Glutamatergic neuron (in vitro differentiated cells): ENCODE results near the gene DTD1. TPM values are rescaled to one million over a fixed set of nuclear protein-coding genes. Genes with fewer than 3 reads are reported as not detected.

ENCODE experiments used
- DNase-seq: peaks from one replicate; pipeline ENCODE4 v3.0.0; 2022
- H3K27ac Mint-ChIP-seq: one replicate; pipeline ENCODE4 v1.8.0; 2020; ENCODE audit warnings: mild to moderate bottlenecking, mixed read lengths, inconsistent platforms; ENCODE audit not compliant: unreplicated experiment
- H3K27me3 Mint-ChIP-seq: one replicate; pipeline ENCODE4 v1.8.0; 2020; ENCODE audit warnings: mild to moderate bottlenecking, moderate library complexity, mixed read lengths, inconsistent platforms; ENCODE audit not compliant: unreplicated experiment
- H3K36me3 Mint-ChIP-seq: one replicate; pipeline ENCODE4 v1.8.0; 2020; ENCODE audit warnings: mild to moderate bottlenecking, mixed read lengths, inconsistent platforms; ENCODE audit not compliant: unreplicated experiment
- H3K4me1 Mint-ChIP-seq: one replicate; pipeline ENCODE4 v1.8.0; 2020; ENCODE audit warnings: mild to moderate bottlenecking, low read depth, mixed read lengths, inconsistent platforms; ENCODE audit not compliant: unreplicated experiment
- H3K4me3 Mint-ChIP-seq: one replicate; pipeline ENCODE4 v1.8.0; 2020; ENCODE audit warnings: mild to moderate bottlenecking, mixed read lengths, inconsistent platforms; ENCODE audit not compliant: unreplicated experiment
- H3K9me3 Mint-ChIP-seq: one replicate; pipeline ENCODE4 v1.8.0; 2020; ENCODE audit warnings: mild to moderate bottlenecking, moderate library complexity, mixed read lengths, inconsistent platforms; ENCODE audit not compliant: unreplicated experiment
- total RNA-seq: library from RNA; stranded (reverse); fragmentation: NEBNext Ultra II Directional; extraction: Animal tissue kit (Norgen Biotek cat#: 25700); gene quantifications from one replicate; pipeline ENCODE4 v1.2.1, GENCODE V29; 2021; ENCODE audit not compliant: unreplicated experiment
- TF ChIP-seq, protein P1 (sequence below): fragments of 200-600 bp; sonication (generic); IDR thresholded peaks from one replicate; pipeline ENCODE4 v1.5.0; 2021; ENCODE audit not compliant: partially characterized antibody, unreplicated experiment

DTD1 gene
- total RNA-seq, 1 donor from 2014 or later = 90.2 TPM

DNA sequence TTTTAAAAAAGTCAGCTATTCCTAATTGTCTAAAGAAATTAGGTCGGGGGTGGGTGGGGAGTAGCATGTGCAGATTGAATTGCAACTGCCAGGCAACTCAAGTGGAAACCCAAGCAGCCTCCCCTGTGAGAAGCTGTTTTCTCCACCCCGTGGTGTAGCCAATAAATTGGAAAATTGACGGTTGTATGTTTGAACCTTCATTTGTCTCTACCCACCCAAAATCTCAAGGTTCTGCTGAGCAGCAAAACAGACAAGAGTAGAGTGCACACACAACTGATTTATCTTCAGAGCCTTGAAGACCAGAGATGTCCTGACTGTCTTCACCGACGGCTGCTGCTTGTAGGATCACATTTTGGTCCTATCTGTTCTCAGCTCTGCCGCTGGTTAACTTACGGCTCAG, 88.5 kb downstream of the DTD1 start:
- H3K4me1 Mint-ChIP-seq = peaks cover 32% of the 10 kb centered on the region
- peaks cover 3% of the 10 kb centered on the region for H3K27me3 Mint-ChIP-seq
- TF ChIP-seq, protein P1, sequence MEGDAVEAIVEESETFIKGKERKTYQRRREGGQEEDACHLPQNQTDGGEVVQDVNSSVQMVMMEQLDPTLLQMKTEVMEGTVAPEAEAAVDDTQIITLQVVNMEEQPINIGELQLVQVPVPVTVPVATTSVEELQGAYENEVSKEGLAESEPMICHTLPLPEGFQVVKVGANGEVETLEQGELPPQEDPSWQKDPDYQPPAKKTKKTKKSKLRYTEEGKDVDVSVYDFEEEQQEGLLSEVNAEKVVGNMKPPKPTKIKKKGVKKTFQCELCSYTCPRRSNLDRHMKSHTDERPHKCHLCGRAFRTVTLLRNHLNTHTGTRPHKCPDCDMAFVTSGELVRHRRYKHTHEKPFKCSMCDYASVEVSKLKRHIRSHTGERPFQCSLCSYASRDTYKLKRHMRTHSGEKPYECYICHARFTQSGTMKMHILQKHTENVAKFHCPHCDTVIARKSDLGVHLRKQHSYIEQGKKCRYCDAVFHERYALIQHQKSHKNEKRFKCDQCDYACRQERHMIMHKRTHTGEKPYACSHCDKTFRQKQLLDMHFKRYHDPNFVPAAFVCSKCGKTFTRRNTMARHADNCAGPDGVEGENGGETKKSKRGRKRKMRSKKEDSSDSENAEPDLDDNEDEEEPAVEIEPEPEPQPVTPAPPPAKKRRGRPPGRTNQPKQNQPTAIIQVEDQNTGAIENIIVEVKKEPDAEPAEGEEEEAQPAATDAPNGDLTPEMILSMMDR = no peak
- no peak for DNase-seq
- no peaks in the 10 kb centered on the region for H3K36me3 Mint-ChIP-seq
- H3K27ac Mint-ChIP-seq = no peak overlapping the region
- H3K9me3 Mint-ChIP-seq = peaks cover 7% of the 10 kb centered on the region
- H3K4me3 Mint-ChIP-seq = no peak overlapping the region

DNA sequence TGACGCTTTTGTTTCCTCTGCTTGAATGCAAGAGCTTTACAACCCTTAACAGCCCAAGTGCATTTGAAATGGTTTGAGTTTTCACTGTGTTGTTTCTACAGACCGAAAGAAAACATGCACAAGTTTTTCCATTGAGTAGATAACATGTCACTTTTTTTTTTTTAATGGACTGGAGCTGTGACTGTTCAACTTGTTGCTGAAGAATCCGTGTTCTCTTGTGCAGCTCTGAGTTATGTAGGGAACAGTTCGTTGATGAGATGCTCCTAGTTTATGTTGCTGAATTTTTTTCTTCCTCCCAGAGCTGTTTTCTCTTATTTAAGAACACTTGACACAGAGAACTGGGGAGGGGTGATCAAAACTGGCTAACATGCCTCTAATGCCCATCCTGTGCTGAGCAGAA, 89.3 kb downstream of the DTD1 start:
- peaks cover 7% of the 10 kb centered on the region for H3K9me3 Mint-ChIP-seq
- no peak for DNase-seq
- no peak overlapping the region for H3K4me3 Mint-ChIP-seq
- TF ChIP-seq, protein P1 = no peak
- peaks cover 30% of the 10 kb centered on the region for H3K4me1 Mint-ChIP-seq
- H3K27me3 Mint-ChIP-seq = peaks cover 3% of the 10 kb centered on the region
- no peaks in the 10 kb centered on the region for H3K36me3 Mint-ChIP-seq
- no peak overlapping the region for H3K27ac Mint-ChIP-seq

DNA sequence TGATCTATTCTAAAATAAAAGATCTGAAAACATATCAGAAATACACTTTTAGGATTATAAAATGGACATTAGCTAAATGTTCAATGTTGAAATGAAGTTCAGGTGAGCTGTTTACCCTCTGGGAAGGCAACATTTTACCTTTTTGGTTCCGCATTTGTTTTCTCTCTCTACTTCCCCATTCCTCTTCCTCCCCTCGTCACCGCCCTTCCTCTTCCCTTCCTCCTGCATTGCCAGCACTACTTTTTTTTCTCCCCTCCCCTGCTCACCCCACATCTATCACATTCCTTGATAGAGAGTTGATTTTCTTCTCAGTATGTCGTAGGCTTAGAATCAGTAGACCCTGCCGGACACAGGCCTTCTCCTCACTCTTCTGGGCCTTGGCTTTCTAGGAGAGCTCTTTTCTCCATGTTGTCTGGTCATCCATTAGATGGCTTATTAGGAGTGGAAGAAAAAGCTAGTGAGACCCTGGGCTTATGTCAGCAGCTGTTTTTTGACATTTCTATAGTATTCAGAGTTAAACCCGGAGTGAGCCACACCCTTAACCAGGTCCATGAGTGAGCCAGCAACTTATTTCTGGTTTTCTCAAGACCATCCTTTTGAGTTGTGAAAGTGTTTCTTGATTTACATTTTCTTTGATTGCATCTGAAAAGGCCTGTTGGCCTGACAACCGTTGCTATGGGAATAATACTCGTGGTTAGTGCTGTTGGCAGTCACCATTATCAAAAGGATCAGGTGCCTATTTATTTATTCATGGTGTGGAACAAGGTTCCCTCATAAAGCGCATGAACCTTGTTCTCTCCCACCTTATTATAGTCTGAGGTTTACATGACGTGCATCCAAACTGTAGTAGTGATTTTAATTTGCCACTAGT, 90.9 kb downstream of the DTD1 start:
- Mint-ChIP-seq H3K4me3 (no peak overlapping the region), H3K27me3 (peaks cover 3% of the 10 kb centered on the region), H3K4me1 (peaks cover 19% of the 10 kb centered on the region), H3K36me3 (no peaks in the 10 kb centered on the region), H3K9me3 (peaks cover 2% of the 10 kb centered on the region), H3K27ac (no peak overlapping the region)
- TF ChIP-seq, protein P1 = no peak
- DNase-seq = no peak

DNA sequence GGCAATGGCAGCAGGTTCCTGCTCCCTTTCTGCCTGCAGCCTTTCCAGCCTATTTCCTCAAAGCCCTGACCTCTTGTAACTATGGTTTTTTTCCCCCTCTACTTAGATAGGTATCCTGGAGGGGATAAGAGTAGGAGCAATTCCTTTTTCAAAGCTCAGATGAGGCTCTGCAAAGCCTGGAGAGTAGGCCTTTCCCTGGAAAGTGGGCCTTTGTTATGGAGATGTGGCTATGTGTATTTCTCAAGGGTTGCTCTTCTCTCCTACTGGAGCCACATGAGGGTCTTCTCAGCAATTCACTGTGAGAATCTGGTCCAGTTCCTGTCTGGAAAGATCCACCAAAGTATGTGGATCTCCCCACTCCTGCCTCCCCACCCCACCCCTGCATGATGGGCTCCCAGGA, 96.0 kb downstream of the DTD1 start:
- Mint-ChIP-seq H3K27me3 (no peaks in the 10 kb centered on the region), H3K9me3 (no peaks in the 10 kb centered on the region), H3K36me3 (no peaks in the 10 kb centered on the region), H3K27ac (no peak overlapping the region), H3K4me1 (peaks cover 4% of the 10 kb centered on the region), H3K4me3 (no peak overlapping the region)
- TF ChIP-seq, protein P1 = no peak
- no peak for DNase-seq

DNA sequence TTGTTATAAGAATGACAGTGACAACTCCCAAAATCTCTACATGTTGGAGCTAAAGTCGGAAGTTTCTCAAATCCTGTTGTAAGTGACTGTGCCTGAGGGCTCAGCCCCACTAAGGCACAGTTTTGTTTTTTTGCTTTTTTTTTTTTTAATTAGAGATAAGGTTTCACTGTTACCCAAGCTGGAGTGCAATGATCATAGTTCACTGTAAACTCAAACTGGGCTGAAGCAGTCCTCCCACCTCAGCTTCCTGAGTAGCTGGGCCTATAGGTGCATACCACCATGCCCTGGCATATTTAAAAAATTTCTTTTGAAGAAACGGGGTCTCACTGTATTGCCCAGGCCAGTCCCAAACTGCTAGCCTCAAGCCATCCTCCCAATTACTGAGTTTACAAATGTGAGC, 96.9 kb downstream of the DTD1 start:
- Mint-ChIP-seq H3K9me3 (no peaks in the 10 kb centered on the region), H3K4me1 (peaks cover 5% of the 10 kb centered on the region), H3K36me3 (no peaks in the 10 kb centered on the region), H3K27ac (no peak overlapping the region), H3K27me3 (no peaks in the 10 kb centered on the region), H3K4me3 (no peak overlapping the region)
- no peak for DNase-seq
- TF ChIP-seq, protein P1 = no peak
